ENCODE results near the gene MELK. TPM values are rescaled to one million over a fixed set of nuclear protein-coding genes. Genes with fewer than 3 reads are reported as not detected.

Gene MELK
- total and polyA plus RNA-seq, 9 donors = 8.9 to 16.8 (median 11.4) TPM

Other genes starting within 250 kb of the MELK start
- gene RNF38, start 172.6 kb upstream of the MELK start, total RNA-seq = 12.1 TPM
- gene RNF38, start 172.6 kb upstream of the MELK start, polyA plus RNA-seq (ENCODE audit: insufficient read depth in 1 of 8, insufficient read length in 8 of 8, low replicate concordance in 1 of 8) = 10 to 100 TPM; 17.7 to 25.5 (median 23.0) TPM